Lung microvascular endothelial cell (primary cell): Measurements from ENCODE around the gene CD160. TPM values are rescaled to one million over a fixed set of nuclear protein-coding genes. Genes with fewer than 3 reads are reported as not detected.
"Not testable (repeated sequence)": the region's sequence is repeated elsewhere in the genome, so short reads cannot be mapped to it uniquely, and the experiment has no call there.

Source experiments
- DNase-seq, 2 donors: peaks; one replicate each; pipeline versions ENCODE4 v3.0.0 to v3.0.0-alpha.2; 2010; ENCODE audit warnings: low read depth in 2 of 2
- total RNA-seq: library from RNA; depleted of rRNA; stranded (reverse); fragments of >200 nt; gene quantifications from 2 replicates; pipeline ENCODE4 v1.2.1, GENCODE V29; 2014

Gene CD160
- total RNA-seq = not detected in 2 replicates

DNA sequence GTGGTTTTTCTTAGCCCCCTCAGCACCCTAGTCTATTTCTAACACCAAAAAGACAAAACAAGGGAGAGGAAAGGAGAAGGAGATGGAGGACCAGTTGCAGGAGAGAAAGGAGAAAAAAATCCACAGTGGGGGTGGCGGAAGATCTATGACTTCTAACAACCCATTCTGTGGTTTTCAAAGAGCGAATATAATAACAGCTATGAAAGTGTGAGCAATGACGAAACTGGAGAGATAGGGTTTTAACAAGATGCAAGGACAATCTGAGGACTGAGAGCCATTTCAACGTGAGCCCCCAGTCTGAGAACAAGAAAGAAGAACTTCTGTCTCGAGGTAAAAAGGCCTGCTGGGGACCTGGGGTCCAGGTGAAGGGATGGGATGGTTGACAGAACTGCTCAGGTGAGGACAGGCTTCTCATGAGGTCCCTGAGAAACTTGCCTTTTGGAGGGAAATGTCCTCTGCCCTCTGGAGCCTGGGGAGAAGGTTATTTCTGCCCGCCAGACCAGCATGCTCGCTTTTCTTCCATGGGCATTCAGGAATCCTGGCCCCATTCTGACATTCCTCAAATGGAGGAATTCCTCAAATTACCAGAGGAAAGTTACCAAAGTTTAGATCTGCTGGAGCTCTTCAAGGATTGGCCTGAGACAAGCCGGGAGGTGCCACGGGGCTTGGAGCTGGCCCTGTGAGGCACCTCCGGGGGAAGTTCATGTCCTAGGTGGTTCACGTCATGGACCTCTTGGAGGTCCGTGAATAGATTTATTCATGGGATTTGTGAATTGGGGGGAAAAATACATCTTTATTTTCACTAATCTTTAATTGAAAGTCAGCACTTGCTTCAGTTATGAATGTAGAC lies at the start of gene CD160:
TSS of gene CD160 (plus strand) at position 270 of the 850 bp plus-strand sequence. CDS start 8,829 bp downstream, outside the sequence.
- DNase-seq = no peak

GRCh38 chr1:145670995-145671745 lies 48.1 kb upstream of the CD160 start:
- not testable (repeated sequence) for DNase-seq

- DNase-seq = not testable (repeated sequence)
Measured at GRCh38 chr1:145673217-145673616, 46.1 kb upstream of the CD160 start.

DNA sequence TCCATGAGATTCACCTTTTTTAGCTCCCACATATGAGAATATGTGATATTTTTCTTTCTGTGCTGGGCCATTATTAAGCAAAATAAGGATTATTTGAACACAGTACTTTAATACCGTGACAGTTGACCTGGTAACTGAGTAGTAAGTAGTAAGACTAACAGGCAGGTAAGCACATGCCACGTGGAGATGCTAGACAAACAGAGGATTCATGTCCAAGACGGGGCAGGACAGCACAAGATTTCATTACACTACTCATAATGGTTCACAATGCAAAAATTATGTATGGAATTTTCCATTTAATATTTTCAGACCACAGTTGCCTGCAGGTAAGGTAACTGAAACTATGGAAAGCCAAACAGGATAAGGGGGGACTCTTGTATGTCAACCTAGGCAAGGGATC lies 34.4 kb upstream of the CD160 start:
- not testable (repeated sequence) for DNase-seq

GRCh38 chr1:145686078-145686477 lies 33.2 kb upstream of the CD160 start:
- not testable (repeated sequence) for DNase-seq

DNA sequence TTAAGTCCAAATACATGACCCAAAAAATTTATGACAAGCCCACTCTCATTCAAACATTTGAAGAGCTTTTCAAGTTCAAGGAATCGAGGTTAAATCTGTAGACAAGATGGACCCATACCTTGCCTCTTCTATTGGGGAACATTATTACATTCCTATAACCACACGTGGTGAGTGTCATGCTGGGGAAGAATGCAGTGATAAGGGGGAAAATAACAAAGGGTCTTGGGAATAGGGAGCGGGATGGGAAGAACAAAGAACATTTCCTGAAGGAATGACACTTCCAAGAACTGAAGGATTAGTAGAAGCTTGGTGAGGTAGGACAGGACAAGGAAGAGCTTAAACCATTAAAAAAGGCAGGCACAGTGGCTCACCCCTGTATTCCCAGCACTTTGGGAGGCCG lies 31.0 kb upstream of the CD160 start:
- DNase-seq = no peak

GRCh38 chr1:145688924-145689323 lies 30.4 kb upstream of the CD160 start:
- DNase-seq = no peak

GRCh38 chr1:145689922-145690321 lies 29.4 kb upstream of the CD160 start:
- DNase-seq = no peak

- peak in 1 of 2 donors; percentile 72 for DNase-seq
Measured at GRCh38 chr1:145690587-145691558, 28.4 kb upstream of the CD160 start.

DNA sequence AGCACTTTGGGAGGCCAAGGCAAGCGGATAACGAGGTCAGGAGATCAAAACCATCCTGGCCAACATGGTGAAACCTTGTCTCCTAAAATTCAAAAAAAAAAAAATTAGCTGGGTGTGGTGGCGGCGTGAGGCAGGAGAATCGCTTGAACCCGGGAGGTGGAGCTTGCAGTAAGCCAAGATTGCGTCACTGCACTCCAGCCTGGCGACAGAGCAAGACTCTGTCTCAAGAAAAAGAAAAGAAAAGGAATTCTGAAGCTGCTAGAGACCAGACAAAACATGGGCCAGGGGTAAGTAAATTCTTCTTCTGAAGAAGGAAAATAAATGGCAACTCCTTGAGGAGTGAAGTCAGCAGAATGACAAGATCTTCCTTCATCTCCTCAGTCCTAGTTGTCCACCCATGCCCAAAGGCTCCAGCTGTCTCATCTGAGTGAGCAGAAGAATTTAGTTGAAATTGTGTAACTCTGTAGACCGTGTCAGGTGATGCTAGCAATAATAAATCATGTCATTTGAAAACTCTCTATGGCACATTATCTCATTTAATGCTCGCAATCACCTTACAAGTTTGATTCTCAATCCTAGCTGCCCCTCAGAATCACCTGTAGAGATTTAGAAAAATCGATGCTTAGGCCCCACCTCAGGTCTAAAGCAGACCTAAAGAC lies 26.4 kb upstream of the CD160 start:
- no peak for DNase-seq

- DNase-seq = no peak
Measured at GRCh38 chr1:145695821-145696629, 23.3 kb upstream of the CD160 start.

- DNase-seq = no peak
Measured at GRCh38 chr1:145696630-145696960, 22.7 kb upstream of the CD160 start.

GRCh38 chr1:145701306-145701862 lies 17.9 kb upstream of the CD160 start:
- no peak for DNase-seq

- DNase-seq = no peak
Measured at GRCh38 chr1:145702052-145702451, 17.2 kb upstream of the CD160 start.

DNA sequence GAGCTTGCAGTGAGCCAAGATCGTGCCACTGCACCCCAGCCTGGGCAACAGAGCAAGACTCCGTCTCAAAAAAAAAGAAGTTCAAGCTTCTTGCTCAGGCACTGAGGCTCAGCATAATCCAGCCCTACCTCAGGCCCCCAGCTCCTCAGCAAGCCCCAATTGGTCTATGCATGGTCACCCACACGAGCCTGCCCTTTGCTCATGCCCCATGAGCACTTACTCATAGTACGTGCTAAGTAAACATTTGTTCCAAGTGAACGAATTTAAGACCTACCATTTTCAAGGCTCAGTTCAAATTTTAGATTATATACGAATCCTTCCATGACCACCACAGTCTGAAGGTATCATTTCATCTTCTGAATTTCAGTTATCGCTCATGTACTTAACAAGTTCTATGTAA lies 16.5 kb upstream of the CD160 start:
- no peak for DNase-seq

GRCh38 chr1:145705622-145706021 lies 13.7 kb upstream of the CD160 start:
- DNase-seq = no peak

DNA sequence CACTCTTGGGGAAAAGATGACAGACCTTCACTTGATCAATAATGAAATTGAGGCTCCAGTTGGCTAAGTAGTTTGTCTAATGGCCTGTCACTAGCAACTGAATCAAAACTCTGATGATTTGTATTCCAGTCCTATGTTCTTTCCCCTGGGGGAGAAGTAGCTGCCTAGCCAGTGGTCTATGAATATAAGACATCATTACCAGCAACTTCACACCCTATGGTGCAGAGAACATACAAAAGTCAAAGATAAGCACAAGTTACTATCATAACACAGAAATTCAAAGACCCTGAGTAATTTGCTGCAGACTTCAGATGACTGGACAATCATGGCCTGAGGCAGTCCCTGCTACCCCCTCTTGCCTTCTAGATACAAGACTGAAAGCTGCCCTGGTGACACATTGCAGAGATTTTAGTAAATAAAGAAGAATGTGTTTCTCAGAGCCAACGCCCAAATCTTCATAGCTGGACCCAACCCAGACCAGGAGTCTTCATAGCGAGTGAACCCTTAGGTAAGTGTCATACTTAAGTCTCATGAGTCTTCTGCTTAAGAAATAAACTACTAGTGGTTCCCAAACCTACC lies 13.1 kb upstream of the CD160 start:
- no peak for DNase-seq

DNA sequence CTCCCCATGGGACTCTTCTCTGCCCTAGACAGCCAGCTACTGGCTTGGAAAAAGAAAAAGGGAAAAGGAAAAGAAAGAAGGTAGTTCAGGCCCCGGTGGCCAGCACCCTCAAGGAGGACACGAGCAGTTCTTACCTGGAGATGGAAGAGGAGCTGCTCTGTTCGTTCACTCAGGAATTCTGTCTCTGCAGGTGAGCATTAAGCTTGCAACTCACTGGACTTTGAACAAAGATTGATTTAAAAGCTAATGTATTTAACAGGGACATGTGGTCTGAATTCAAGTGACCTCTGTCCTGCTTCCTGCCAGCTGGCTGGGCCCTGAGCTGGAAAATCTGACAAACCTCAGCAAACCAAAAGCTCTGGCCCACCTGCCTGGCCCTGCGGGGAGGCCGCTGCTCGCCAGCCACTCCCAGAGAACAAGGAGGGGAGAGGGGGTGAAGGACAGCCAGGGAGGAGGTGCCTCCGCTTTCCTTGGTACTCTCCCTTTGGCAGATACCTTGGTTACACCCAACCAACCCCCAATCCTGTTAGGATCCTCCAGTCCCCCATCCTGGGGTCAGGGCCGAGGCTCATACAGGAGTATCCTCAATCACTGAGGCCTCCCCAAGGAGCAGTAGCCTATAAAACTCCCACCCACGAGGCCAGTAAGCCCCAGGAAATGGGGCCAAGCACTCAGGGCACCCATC lies 12.0 kb upstream of the CD160 start, which contains the start of gene PDZK1:
TSS of gene PDZK1 (minus strand) at position 186 of the 685 bp plus-strand sequence. CDS start 19,347 bp downstream, outside the sequence.
- peak in 1 of 2 donors; percentile 40 for DNase-seq

DNA sequence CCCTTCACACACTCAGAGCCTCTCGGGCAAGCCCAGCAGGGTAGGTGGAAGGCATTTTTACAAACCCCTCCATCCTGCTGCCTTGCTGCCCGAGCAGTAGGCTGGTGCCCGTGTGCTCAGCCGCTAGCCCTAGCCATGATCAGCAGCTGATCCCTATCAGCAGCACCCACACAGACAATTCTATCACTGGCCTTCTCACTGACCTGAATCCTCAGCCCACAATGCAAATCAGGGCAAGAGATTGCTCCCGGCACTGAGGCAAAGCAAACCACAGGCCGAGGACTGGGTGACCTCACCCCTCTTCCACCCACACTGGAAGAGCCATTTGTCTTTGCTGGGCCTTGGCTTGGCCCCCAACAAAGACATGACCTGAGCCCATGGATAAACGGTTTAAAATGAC lies 11.2 kb upstream of the CD160 start:
- no peak for DNase-seq
